A549 (cell line): ENCODE measurements around the gene GLCE. TPM values are rescaled to one million over a fixed set of nuclear protein-coding genes. Genes with fewer than 3 reads are reported as not detected.

Experiments used
- ATAC-seq, 2 experiments: fragments of 200-7000 bp in 1 of 2; fragments of >200 bp in 1 of 2; cut with Nextera tagmentation in 1 of 2; cut with Tn5 transposase in 1 of 2; 3 replicates each; pipeline versions ENCODE4 v1.8.0 to v1.9.1; 2018 to 2020; ENCODE audit warnings: mild to moderate bottlenecking in 1 of 2, moderate library complexity in 1 of 2
- CTCF ChIA-PET: fragments of 300-600 bp; sonication (Branson Sonifier 250); formaldehyde crosslinking; extraction: SDS; loops from one replicate; lab custom pipeline; 2021; ENCODE audit warnings: antibody characterized with exemption, inconsistent platforms; lab: Yijun Ruan, JAX
- POLR2A ChIA-PET: fragments of 350-600 bp; formaldehyde crosslinking; extraction: SDS; loops from one replicate; lab custom pipeline; 2021; ENCODE audit warnings: antibody characterized with exemption, inconsistent platforms; lab: Yijun Ruan, JAX
- DNase-seq, 2 experiments: peaks; one replicate each; pipeline versions ENCODE4 v3.0.0 to v3.0.0-alpha.2; 2011 to 2016; ENCODE audit warnings: low read depth in 1 of 2, low spot score in 1 of 2
- FAIRE-seq: peaks from 2 replicates; lab custom pipeline; 2011; peaks lifted over from hg19 to GRCh38; lab: Jason Lieb, UNC
- H3K27ac ChIP-seq, 2 experiments: fragments of >200 bp; sonication (Bioruptor Twin); formaldehyde crosslinking; 3 replicates each; pipeline ENCODE4 v1.5.1; 2016 to 2017
- H3K4me1 ChIP-seq: fragments of >200 bp; sonication (Bioruptor Twin); formaldehyde crosslinking; 3 replicates; pipeline ENCODE4 v1.6.1; 2016
- H3K4me2 ChIP-seq: fragments of >200 bp; sonication (Bioruptor Twin); formaldehyde crosslinking; 3 replicates; pipeline ENCODE4 v1.6.1; 2016
- H3K4me3 ChIP-seq: fragments of >200 bp; sonication (Bioruptor Twin); formaldehyde crosslinking; 3 replicates; pipeline ENCODE4 v1.5.1; 2016
- H3K9me3 ChIP-seq: fragments of >200 bp; sonication (Bioruptor Twin); formaldehyde crosslinking; 3 replicates; pipeline ENCODE4 v1.6.1; 2016
- BCL3 ChIP-seq: fragments of >200 bp; sonication (Bioruptor Twin); formaldehyde crosslinking; IDR thresholded peaks from 3 replicates; pipeline ENCODE4 v1.6.1; 2016
- CBX8 ChIP-seq: fragments of 200-600 bp; sonication (generic); IDR thresholded peaks from 2 replicates; pipeline ENCODE4 v1.6.1; 2016
- CTCF ChIP-seq: fragments of >200 bp; sonication (Bioruptor Twin); formaldehyde crosslinking; IDR thresholded peaks from 3 replicates; pipeline ENCODE4 v1.5.1; 2016
- FOSB ChIP-seq: fragments of 250-450 bp; sonication (Bioruptor Pico); IDR thresholded peaks from 2 replicates; pipeline ENCODE4 v1.5.0; 2020; ENCODE audit warnings: mild to moderate bottlenecking, moderate library complexity
- GATA3 ChIP-seq: IDR thresholded peaks from 2 replicates; pipeline ENCODE4 v1.6.1; 2012; ENCODE audit warnings: borderline replicate concordance
- HMGXB4 ChIP-seq: fragments of 250-450 bp; sonication (Bioruptor Pico); IDR thresholded peaks from 2 replicates; pipeline ENCODE4 v1.5.0; 2021; ENCODE audit warnings: mild to moderate bottlenecking, moderate library complexity, borderline replicate concordance
- HOXA7 ChIP-seq: fragments of 250-450 bp; sonication (Bioruptor Pico); IDR thresholded peaks from 2 replicates; pipeline ENCODE4 v1.5.0; 2020; ENCODE audit warnings: mild to moderate bottlenecking, moderate library complexity
- HOXB13 ChIP-seq: fragments of 250-450 bp; sonication (Bioruptor Pico); IDR thresholded peaks from 2 replicates; pipeline ENCODE4 v1.5.0; 2020; ENCODE audit warnings: low read depth, mild to moderate bottlenecking, moderate library complexity
- HOXB5 ChIP-seq: fragments of 250-450 bp; sonication (Bioruptor Pico); IDR thresholded peaks from 2 replicates; pipeline ENCODE4 v1.5.0; 2020; ENCODE audit warnings: mild to moderate bottlenecking, moderate library complexity
- JUNB ChIP-seq: fragments of >200 bp; sonication (Bioruptor Twin); formaldehyde crosslinking; IDR thresholded peaks from 2 replicates; pipeline ENCODE4 v1.6.1; 2016
- MAX ChIP-seq: IDR thresholded peaks from 2 replicates; pipeline ENCODE4 v1.6.1; 2012
- NPAS2 ChIP-seq: fragments of 250-450 bp; sonication (Bioruptor Pico); IDR thresholded peaks from 2 replicates; pipeline ENCODE4 v1.8.0; 2022; ENCODE audit warnings: mild to moderate bottlenecking, moderate library complexity, borderline replicate concordance
- POLR2AphosphoS2 ChIP-seq: conservative IDR thresholded peaks from 2 replicates; pipeline ENCODE4 v1.6.1; 2012; ENCODE audit warnings: low read length, improper control_type of control experiment, inconsistent platforms
- RARB ChIP-seq: fragments of 250-450 bp; sonication (Bioruptor Pico); IDR thresholded peaks from 2 replicates; pipeline ENCODE4 v1.8.0; 2021; ENCODE audit warnings: mild to moderate bottlenecking, moderate library complexity
- RCOR1 ChIP-seq: fragments of 150-350 bp; IDR thresholded peaks from 2 replicates; pipeline ENCODE4 v1.6.1; 2014; ENCODE audit warnings: antibody characterized with exemption, low read length, low read depth
- REST ChIP-seq: fragments of 200-600 bp; sonication (generic); IDR thresholded peaks from 2 replicates; pipeline ENCODE4 v1.6.1; 2016; ENCODE audit warnings: antibody characterized with exemption, mild to moderate bottlenecking, moderate library complexity
- RFX5 ChIP-seq: fragments of 450-650 bp; IDR thresholded peaks from 2 replicates; pipeline ENCODE4 v1.7.1; 2014; ENCODE audit warnings: antibody characterized with exemption, mild to moderate bottlenecking, moderate library complexity
- RNF2 ChIP-seq: fragments of 200-600 bp; sonication (generic); IDR thresholded peaks from 2 replicates; pipeline ENCODE4 v1.6.1; 2016; ENCODE audit warnings: low read depth, mild to moderate bottlenecking, antibody characterized with exemption, moderate library complexity, borderline replicate concordance
- TFCP2L1 ChIP-seq: fragments of 250-450 bp; sonication (Bioruptor Pico); IDR thresholded peaks from 2 replicates; pipeline ENCODE4 v1.5.0; 2021; ENCODE audit warnings: mild to moderate bottlenecking
- ZFP36 ChIP-seq: fragments of 450-650 bp; IDR thresholded peaks from 2 replicates; pipeline ENCODE4 v1.6.1; 2014; ENCODE audit warnings: borderline replicate concordance; ENCODE audit not compliant: partially characterized antibody
- ZNF302 ChIP-seq: fragments of 250-450 bp; sonication (Bioruptor Pico); IDR thresholded peaks from 2 replicates; pipeline ENCODE4 v1.9.0; 2021; ENCODE audit warnings: inconsistent platforms, mild to moderate bottlenecking, moderate library complexity
- WGBS: methylation state at CpG from one replicate; pipeline ENCODE4 v1.1.6; 2017; ENCODE audit errors: missing lambda C conversion rate; 5-methylcytosine and 5-hydroxymethylcytosine counted together
- polyA plus RNA-seq, 4 experiments: library from polyadenylated mRNA; depleted of rRNA in 3 of 4; stranded (reverse); fragments of >200 nt; fragmentation: RNase III in 1 of 4; extraction: RNeasy Plus Mini Kit Qiagen cat#74134 plus additional on column Dnase treatment in 1 of 4; gene quantifications; 2 replicates in 3 of 4; 3 replicates in 1 of 4; pipeline ENCODE4 v1.2.3, GENCODE V29; 2011 to 2017

The GLCE gene
- polyA plus RNA-seq, 2 of the 4 experiments (the other 2 are of a cell fraction) = 19.6 to 41.8 TPM

- TF ChIP-seq BCL3 = no peak
Measured at GRCh38 chr15:69119001-69119400, 41.4 kb upstream of the GLCE start (continued).

GRCh38 chr15:69119683-69120395 lies 40.6 kb upstream of the GLCE start:
- peak in 1 of 2 experiments; percentile 41; a peak in 1 of 6 replicates for ATAC-seq
- WGBS = 11% methylated on average over 5 of the region's 5 CpGs
- TF ChIP-seq ZNF302 (CRISPR knock-in tag) = no peak
- TF ChIP-seq HOXB5 = no peak
- no peak for TF ChIP-seq TFCP2L1 (CRISPR knock-in tag)
- TF ChIP-seq HOXB13 = no peak
- TF ChIP-seq RARB (CRISPR knock-in tag) = no peak
- no peak for TF ChIP-seq CTCF
- no peak for TF ChIP-seq GATA3
- no peak for TF ChIP-seq HMGXB4 (CRISPR knock-in tag)
- no peak for TF ChIP-seq FOSB
- no peak for TF ChIP-seq HOXA7 (CRISPR knock-in tag)
- TF ChIP-seq MAX = no peak
- no peak for TF ChIP-seq ZFP36
- TF ChIP-seq, all 56 proteins: peak for 0

GRCh38 chr15:69120732-69121131 lies 39.7 kb upstream of the GLCE start:
- no peaks in the 10 kb centered on the region for H3K9me3 ChIP-seq
- no peak overlapping the region for H3K4me2 ChIP-seq
- 74% methylated on average over 3 of the region's 3 CpGs for WGBS
- H3K27ac ChIP-seq = no peak overlapping the region
- FAIRE-seq (no peak), DNase-seq (no peak), ATAC-seq (no peak)
- CTCF ChIA-PET = interaction anchor here (0.9 to 1.6 kb wide), 4 partner anchors 13 to 52 kb away, joined by 3 to 5 read pairs (median 3); no protein-coding TSS in a partner anchor
- H3K4me1 ChIP-seq = peaks cover 5% of the 10 kb centered on the region
- POLR2A ChIA-PET = interaction anchor here (1.0 kb wide), 1 partner anchor 40 kb away, joined by 3 read pairs; the partner anchor contains the start of gene GLCE
- TF ChIP-seq JUNB (no peak), RCOR1 (no peak), REST (no peak), RFX5 (no peak), TFCP2L1 (CRISPR knock-in tag) (no peak), HOXA7 (CRISPR knock-in tag) (no peak), POLR2AphosphoS2 (no peak), NPAS2 (CRISPR knock-in tag) (no peak), RNF2 (no peak), CBX8 (no peak), HMGXB4 (CRISPR knock-in tag) (no peak)
- TF ChIP-seq, all 56 proteins: peak for 0
- H3K4me3 ChIP-seq = no peak overlapping the region

More at GRCh38 chr15:69119683-69120395, 40.6 kb upstream of the GLCE start:
- ChIA-PET CTCF (interaction anchor here (0.8 to 4.0 kb wide), 6 partner anchors 13 to 275 kb away, joined by 3 to 14 read pairs (median 5); no protein-coding TSS in a partner anchor), POLR2A (interaction anchor here (1.0 kb wide), 1 partner anchor 40 kb away, joined by 3 read pairs; the partner anchor contains the start of gene GLCE)
- no peak overlapping the region for H3K27ac ChIP-seq
- no peak overlapping the region for H3K4me3 ChIP-seq
- FAIRE-seq (no peak), DNase-seq (no peak)
- H3K9me3 ChIP-seq = no peaks in the 10 kb centered on the region
- H3K4me2 ChIP-seq = no peak overlapping the region
- H3K4me1 ChIP-seq = no peaks in the 10 kb centered on the region
